ENCODE measurements around the gene IGF2BP1. TPM values are rescaled to one million over a fixed set of nuclear protein-coding genes. Genes with fewer than 3 reads are reported as not detected.
A peak's percentile ranks its signal among the peaks of the same experiment; 100 is the strongest.

Gene IGF2BP1
- total and polyA plus RNA-seq, 2 of the 8 experiments (the other 6 are each of a cell fraction or from before 2014, with no cell fraction given) = 41.6 to 513 TPM

- TF ChIP-seq ATF2 (IDR thresholded peaks at IDR 0.05; ENCODE audit: low read length) (no peak), RNF2 (IDR thresholded peaks at IDR 0.05; ENCODE audit: borderline replicate concordance, low read depth, low read length, missing control alignments, poor library complexity, severe bottlenecking) (no peak), TAF1 (IDR thresholded peaks at IDR 0.05; ENCODE audit: low read depth, low read length) (no peak), KDM4A (IDR thresholded peaks at IDR 0.05; ENCODE audit: low read depth, low read length, severe bottlenecking) (peak; percentile 26), HDAC6 (IDR thresholded peaks at IDR 0.05; ENCODE audit: low read depth, low read length) (no peak), RFX5 (IDR thresholded peaks at IDR 0.05; ENCODE audit: borderline replicate concordance, low read depth, low read length) (no peak), GABPA (IDR thresholded peaks at IDR 0.05; ENCODE audit: borderline replicate concordance, insufficient read depth, low read length) (no peak), SIN3A (conservative IDR thresholded peaks at IDR 0.05 in 1 of 2, IDR thresholded peaks at IDR 0.05 in 1 of 2; ENCODE audit: low read depth in 1 of 2, low read length in 2 of 2) (no peak; a peak in 1 of 4 replicates)
Measured at GRCh38 chr17:48996722-48997102, 473 bp upstream of the IGF2BP1 start (continued).
